ENCODE results near the gene MYRF.

- TF ChIP-seq CTCF (CRISPR knock-in tag; IDR thresholded peaks at IDR 0.05) = peak; percentile 87
- no peak for TF ChIP-seq FOXM1 (CRISPR knock-in tag; IDR thresholded peaks at IDR 0.05)
- no peak for TF ChIP-seq JUND (CRISPR knock-in tag; IDR thresholded peaks at IDR 0.05)
- TF ChIP-seq ZNF839 (CRISPR knock-in tag; IDR thresholded peaks at IDR 0.05; ENCODE audit: borderline replicate concordance) = no peak
- TF ChIP-seq POLR2A (IDR thresholded peaks at IDR 0.05; ENCODE audit: insufficient read depth in 1 of 2, low read depth in 2 of 2, low read length in 2 of 2) = peak in 1 of 2 experiments; percentile 45; a peak in 1 of 4 replicates
Measured at GRCh38 chr11:61787928-61788491, 35.6 kb downstream of the MYRF start.

Data from HepG2 (cell line).